HG03135 (cell line): ENCODE results near the gene RHCE.
"Not testable (repeated sequence)": the region's sequence is repeated elsewhere in the genome, so short reads cannot be mapped to it uniquely, and the experiment has no call there.

Experiments used
- ATAC-seq: cut with Tn5 transposase; IDR thresholded peaks from one replicate; pipeline ENCODE4 v1.9.1; 2021; ENCODE audit warnings: mild to moderate bottlenecking, moderate library complexity; ENCODE audit not compliant: unreplicated experiment

RHCE gene

GRCh38 chr1:25420715-25421114, at the start of gene RHCE:
RHCE (minus strand) TSS chr1:25420825; CDS start chr1:25420786, 39 bp downstream.
- ATAC-seq = not testable (repeated sequence)

- ATAC-seq = no peak
These were observed 48.6 kb upstream of the RHCE start for GRCh38 chr1:25469177-25469576.

GRCh38 chr1:25468033-25468432, 47.4 kb upstream of the RHCE start:
- ATAC-seq = no peak

GRCh38 chr1:25467616-25468015, 47.0 kb upstream of the RHCE start:
- no peak for ATAC-seq

GRCh38 chr1:25467193-25467592, 46.6 kb upstream of the RHCE start:
- no peak for ATAC-seq

- ATAC-seq = no peak
These were observed 42.1 kb upstream of the RHCE start for GRCh38 chr1:25462732-25463131.

GRCh38 chr1:25461849-25462248, 41.2 kb upstream of the RHCE start:
- no peak for ATAC-seq

GRCh38 chr1:25460816-25461215, 40.2 kb upstream of the RHCE start:
- ATAC-seq = not testable (repeated sequence)

- no peak for ATAC-seq
These were observed 39.4 kb upstream of the RHCE start for GRCh38 chr1:25460020-25460419.

GRCh38 chr1:25458541-25459298, 38.1 kb upstream of the RHCE start:
- no peak for ATAC-seq

GRCh38 chr1:25456502-25456901, 35.9 kb upstream of the RHCE start:
- ATAC-seq = no peak

GRCh38 chr1:25451908-25452307, 31.3 kb upstream of the RHCE start:
- ATAC-seq = no peak

GRCh38 chr1:25450891-25451290, 30.3 kb upstream of the RHCE start:
- no peak for ATAC-seq

- no peak for ATAC-seq
These were observed 26.9 kb upstream of the RHCE start for GRCh38 chr1:25447547-25447946.

GRCh38 chr1:25445993-25446538, 25.4 kb upstream of the RHCE start:
- no peak for ATAC-seq

- not testable (repeated sequence) for ATAC-seq
These were observed 24.0 kb upstream of the RHCE start for GRCh38 chr1:25444604-25445003.

- ATAC-seq = no peak
These were observed 22.5 kb upstream of the RHCE start for GRCh38 chr1:25443030-25443699.

- ATAC-seq = no peak
These were observed 21.6 kb upstream of the RHCE start for GRCh38 chr1:25442178-25442577.

- no peak for ATAC-seq
These were observed 18.7 kb upstream of the RHCE start for GRCh38 chr1:25439287-25439686.

GRCh38 chr1:25437672-25438071, 17.0 kb upstream of the RHCE start:
- ATAC-seq = no peak

GRCh38 chr1:25435397-25436108, 14.9 kb upstream of the RHCE start:
- no peak for ATAC-seq
